ENCODE measurements around the gene LZTS3.
"Not testable (repeated sequence)": the region's sequence is repeated elsewhere in the genome, so short reads cannot be mapped to it uniquely, and the experiment has no call there.

The LZTS3 gene

DNA sequence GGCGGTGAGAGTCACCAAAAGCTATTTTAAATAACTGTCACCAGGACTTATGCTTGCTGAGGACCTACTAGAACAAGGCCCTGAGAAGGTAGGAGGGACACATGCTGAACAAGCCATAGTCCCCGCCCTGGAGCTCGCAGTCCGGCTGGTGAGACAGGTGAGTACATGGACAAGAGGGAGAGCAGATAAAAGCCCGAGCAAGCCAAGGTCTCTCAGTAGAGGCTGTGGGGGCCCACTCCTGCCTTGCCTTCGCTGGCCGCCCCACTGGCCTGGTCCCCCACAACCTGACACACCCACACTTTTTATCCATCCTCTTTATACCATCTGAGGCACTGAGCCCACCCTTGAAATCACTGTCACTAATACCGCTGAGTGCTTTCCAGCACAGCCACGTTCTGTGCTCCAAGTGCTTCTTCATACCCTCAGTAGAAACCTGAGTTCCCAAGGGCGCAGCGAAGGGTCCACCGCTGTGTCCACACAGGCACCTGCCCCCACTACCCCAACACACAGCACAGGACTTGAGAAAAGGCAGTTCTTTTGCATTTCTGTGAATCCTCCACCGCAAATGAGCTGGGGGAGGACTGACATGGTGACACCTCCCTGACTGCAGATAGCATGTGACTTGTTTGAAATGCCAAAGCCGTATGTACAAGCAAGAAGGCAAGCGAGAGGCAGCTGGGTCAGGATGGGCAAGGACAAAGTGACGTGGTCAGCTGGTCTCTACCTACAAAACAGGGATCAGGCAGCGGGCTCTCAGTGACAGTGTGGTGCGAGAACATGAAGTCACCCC, 19.1 kb upstream of the LZTS3 start:
- DNase-seq (ENCODE audit: low spot score) = peak; percentile 11

GRCh38 chr20:3190681-3191111, 17.3 kb upstream of the LZTS3 start:
- DNase-seq (ENCODE audit: low spot score) = peak; percentile 34

- peak; percentile 7 for DNase-seq (ENCODE audit: low spot score)
Measured at GRCh38 chr20:3189561-3190131, 16.3 kb upstream of the LZTS3 start.

- DNase-seq (ENCODE audit: low spot score) = peak; percentile 15
Measured at GRCh38 chr20:3188823-3189413, 15.6 kb upstream of the LZTS3 start.

DNA sequence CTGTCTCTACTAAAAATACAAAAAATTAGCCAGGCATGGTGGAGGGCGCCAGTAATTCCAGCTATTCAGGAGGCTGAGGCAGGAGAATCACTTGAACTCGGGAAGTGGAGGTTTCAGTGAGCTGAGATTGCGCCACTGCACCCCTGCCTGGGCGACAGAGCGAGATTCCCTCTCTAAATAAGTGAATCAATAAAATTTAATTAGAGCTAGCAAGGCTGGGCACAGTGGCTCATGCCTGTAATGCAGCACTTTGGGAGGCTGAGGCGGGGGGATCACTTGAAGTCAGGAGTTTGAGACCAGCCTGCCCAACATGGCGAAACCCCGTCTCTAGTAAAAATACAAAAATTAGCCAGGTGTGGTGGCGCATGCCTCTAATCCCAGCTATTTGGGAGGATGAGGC, 14.5 kb upstream of the LZTS3 start:
- not testable (repeated sequence) for DNase-seq (ENCODE audit: low spot score)

DNA sequence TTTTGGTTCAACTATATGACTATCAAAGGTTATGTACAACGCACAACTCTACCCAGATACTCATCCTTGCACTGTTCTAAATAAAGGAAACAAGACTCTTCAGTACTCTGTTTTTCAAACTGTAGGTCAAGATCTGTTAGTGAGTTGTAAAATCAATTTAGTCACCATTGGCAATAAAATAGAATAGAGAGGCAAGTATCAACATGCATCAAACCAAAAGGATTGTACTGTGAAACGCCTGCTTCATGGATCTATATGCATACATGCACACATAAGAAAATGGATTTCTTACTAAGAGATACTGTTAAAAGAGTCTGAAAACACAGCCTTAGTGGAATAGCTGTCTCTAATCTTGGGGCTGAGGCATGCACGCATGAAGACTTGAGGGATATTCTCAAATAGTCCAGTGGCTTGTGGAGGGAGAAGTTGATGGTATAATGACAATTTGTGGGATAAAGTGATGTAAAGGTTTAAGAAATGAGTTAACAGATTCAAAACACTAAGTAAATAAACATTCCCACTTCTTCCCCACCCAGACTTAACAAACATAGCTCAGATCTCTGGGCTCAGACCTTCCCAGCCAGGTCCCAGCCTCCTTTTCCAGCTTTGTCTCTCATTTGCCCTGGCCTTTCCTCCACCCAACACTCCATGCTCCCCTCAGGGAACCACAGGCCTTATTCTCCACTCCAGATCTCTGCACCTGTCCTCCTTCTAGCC, 10.7 kb upstream of the LZTS3 start:
- DNase-seq (ENCODE audit: low spot score) = no peak

DNA sequence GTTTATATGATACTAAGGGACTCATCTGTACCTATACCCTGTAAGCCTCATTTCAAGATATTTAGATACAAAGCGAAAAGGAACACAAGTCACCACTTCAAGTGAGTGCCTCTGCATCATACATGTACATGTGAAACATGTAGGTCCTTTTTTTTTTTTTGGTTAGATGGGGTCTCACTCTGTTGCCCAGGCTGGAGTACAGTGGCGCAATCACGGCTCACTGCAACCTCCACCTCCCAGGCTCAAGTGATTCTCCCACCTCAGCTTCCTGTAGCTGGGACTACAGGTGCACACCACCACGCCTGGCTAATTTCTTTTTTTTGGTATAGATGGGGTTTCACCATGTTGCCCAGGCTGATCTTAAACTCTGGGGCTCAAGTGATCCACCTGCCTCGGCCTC, 9.1 kb upstream of the LZTS3 start:
- DNase-seq (ENCODE audit: low spot score) = not testable (repeated sequence)

DNA sequence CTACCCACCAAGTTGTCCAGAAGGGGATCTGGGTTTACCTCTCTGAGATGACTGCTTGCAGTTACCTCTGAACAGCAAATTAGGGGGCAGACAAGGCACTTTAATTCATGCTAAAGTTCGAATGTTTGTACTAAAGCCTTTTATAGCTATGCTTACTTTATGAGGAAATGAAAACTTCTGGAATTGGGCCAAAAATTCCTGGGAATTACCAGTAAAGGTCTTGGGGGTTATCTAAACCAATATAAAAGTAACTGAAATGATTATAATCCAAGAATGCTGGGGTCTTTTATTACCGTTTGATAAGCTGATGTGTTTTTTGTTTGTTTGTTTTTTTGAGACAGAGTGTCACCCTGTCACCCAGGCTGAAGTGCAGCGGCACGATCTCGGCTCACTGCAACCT, 7.9 kb upstream of the LZTS3 start:
- no peak for DNase-seq (ENCODE audit: low spot score)

DNA sequence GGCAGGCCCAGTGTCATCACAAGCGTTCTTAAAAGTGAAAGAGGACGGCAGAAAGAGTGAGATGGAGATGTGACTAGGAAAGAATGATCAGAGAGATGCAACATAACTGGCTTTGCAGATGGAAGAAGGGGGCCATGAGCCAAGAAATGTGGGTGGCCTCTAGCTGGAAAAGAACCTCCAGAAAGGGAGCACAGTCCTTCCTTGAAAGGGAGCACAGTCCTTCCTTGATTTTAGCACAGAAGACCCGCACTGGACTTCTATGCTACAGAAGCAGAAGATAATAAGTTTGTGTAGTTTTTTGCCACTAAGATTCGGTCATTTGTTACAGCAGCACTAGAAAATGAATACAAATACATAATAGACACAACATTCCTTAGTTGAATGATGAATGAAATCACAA, 7.0 kb upstream of the LZTS3 start:
- peak; percentile 40 for DNase-seq (ENCODE audit: low spot score)

GRCh38 chr20:3177746-3178485, 4.6 kb upstream of the LZTS3 start:
- no peak for DNase-seq (ENCODE audit: low spot score)

DNA sequence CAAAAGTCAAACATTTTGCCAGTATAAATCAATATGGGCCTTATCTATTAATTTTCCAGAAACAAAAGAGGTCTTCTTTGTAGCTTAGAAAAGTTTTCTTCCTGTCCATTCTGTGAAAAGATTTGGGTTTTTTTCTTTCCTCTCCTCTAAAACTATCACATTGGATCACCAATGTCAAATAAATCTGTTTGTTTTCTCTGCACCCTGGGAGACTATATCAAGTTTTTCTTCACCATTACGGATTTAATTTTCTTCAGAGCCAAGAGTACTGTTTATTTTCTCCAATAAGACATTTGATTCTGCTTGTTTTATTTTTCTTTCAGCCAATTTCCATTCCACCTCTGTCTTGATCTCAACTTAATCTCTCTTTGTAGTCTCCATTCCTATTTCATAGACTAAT, 1.9 kb upstream of the LZTS3 start:
- DNase-seq (ENCODE audit: low spot score) = no peak

DNA sequence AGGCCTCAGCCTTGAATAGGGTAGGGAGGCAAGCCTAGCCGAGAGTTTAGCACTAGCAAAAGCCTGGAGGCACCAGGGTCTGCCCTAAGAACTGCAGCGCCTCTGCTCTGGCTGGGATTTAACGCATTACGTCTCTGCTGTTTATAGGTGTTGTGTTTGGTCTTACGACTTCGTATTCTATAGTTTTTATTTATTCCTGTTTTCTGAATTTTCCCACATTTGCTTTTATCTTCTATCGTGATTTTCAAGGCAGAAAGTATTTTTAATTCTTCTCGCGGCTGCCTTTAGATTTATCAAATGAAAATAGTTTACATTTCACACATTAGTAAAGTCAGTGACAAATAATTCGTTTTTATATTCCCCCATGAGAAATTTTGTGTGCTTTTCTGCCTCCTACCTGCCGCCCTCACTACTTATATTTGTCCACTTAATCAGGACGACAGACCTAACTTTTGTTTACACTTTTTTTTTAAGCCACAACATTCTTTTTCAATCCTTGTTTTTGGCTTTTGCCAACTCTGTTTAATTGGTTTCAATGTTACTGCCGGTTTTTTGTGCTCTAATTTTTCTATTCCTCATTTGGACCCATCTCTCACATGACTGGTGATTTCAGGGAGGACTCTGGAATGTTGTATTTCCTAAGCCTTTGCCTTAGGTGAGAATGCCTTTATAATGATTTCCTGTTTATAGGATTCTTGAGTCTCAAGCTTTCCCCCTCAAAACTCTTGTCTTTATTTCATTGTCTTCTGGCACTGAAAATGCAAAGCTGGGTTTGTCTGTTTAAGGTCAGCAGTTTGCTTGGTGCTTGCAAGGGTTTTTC, 1.3 kb upstream of the LZTS3 start:
- DNase-seq (ENCODE audit: low spot score) = peak; percentile 69

DNA sequence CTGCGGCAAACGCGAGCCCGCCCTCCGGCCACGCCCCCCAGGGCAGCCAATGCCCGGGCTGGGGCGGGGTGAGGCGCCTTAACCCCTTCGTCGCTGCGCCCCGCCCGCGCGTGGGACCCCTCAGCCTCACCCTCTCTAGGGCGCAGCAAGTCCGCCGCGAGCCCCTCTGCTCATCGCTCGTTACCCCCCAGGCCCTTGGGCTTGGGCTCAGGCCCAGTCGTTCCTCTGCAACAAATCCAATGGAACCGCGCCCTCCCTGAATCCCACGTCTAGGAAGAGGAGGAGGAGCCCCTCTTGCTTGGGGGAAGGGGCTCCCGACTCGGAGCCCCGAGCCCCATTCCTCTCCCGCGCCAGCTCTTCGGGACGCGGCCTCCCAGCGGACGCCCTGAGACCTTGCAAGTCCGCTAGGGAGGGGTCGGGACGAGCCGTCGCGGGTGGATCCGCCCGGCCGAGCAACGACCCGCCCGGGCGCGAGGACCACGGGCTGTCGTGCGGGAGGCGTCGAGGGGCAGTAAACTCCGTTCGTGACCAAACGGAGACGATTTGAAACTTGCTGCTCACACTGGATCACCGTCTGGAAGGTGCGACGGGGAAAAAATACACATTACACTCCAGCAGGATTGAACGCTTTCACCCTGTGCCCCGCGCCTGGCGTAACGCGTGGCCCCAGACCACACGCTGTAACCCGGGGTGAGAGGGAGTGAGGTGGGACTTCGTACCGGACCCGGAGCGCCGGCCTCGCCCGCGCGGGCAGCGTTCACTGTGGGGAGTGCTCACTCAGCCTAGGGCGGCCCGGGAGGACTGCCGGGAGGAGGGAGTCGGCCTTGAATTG, 477 bp upstream of the LZTS3 start:
- peak; percentile 99 for DNase-seq (ENCODE audit: low spot score)

DNA sequence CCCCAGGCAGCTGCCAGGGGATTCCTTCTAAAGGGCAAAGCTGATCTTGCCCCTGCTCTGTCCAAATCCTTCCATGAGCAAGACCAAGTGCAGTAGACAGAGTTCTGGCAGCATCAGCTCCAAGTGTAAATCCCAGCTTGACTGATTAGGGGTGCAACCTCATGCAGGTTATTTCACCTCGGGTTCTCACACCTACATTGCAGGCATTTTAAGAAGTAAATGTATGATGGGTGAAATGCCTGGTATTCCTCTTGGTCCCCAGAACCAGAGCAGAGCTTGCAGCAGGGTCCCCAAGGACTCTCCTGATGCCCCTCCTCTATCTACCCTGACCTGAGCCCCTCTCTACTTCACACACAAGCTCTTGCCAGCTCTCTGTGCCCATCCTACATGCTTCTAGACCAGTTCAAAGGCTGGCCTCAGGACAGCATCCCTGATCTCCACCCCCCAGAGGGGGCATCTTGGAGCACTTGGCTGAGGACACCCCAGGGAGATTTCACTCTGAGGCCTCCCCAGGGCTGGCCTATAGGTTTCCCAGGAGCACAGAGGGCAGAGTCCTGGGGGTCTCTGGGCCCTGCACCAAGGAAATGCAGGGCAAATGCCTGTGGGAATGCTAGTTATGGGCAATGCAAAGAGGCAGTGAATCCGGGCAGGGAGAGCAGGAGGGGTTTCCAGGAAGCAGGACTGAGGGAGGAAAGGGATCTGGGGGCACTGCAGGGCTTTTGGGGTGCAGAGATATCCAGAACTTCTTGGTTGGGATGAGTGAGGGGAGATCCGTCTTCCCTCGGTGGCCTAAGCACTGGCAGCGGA, 1.0 kb downstream of the LZTS3 start:
- no peak for DNase-seq (ENCODE audit: low spot score)

- DNase-seq (ENCODE audit: low spot score) = no peak
Measured at GRCh38 chr20:3171391-3172125, 1.8 kb downstream of the LZTS3 start.

DNA sequence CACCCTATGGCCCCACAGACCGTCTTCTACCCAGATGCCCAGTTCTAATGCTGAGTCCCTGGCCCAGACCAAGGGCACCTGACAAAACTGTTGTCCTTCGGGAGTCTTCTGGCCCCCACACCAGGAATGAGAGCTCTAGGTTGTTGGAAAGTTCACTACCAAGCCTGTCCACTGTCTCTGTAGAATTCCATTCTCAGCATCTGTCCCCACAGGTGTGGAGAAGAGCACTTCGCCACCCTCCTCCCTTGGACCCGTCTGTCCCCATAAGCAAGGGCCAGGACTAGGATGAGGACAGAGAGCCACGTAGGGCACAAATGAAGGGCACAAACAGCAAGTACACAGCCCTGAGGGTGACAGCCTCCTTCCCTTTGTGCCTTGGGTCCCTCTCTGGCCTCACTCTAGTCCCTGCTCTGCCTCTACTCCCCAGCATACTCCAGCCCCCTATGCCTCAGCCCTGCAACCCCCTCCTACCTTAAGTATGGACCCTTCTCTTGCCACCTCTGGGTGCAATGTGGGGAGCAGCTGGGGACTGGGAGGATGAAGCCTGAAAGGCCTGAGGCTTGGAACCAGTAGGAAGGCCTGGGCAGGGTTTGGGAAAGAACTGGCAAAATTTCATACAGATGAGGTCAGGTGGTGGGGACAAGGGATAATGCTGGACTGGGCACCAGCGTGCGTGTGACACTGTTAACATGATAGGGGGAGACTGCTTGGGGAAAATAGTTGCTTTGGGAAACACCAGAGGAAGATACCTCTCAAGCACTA, 4.3 kb downstream of the LZTS3 start:
- DNase-seq (ENCODE audit: low spot score) = no peak

DNA sequence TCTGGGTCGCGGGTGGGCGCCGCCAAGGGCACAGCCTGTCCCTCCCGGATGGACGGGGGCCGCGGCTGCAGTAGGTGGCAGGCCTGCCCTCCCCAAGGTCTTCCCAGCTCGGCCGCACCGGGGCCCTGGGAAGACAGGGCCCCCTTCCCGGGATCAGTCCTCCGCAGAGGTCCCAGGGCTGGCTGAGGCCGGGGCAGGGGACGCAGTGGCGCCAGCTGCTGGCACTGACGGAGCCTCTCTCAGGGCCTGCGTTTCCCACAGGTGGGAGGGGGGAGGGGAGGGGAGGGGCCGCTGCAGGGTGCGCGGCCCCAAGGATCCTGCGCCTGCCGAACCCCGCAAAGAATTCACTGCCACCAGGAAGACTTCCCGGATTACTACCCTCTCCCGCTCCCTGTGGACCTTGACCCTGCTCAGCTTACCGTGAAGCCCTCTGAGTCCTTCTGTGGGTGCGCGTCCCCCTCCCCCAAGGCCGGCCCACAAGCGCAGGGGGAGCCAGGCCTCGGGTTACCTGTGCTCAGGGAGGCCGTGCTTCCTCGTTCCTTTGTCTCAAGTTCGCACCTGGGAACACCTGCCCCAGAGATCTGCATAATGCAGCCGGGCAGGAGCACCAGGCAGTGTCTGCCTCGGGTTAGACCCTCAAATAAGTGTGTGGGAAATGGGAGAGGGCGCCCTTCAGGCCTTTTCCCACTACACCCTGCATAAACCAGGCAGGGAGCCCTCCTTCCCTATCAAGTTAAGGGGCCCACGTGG, 5.1 kb downstream of the LZTS3 start:
- DNase-seq (ENCODE audit: low spot score) = no peak

Data from D341Med (cell line).